ENCODE results near the gene CYB5A.

Gene CYB5A

DNA sequence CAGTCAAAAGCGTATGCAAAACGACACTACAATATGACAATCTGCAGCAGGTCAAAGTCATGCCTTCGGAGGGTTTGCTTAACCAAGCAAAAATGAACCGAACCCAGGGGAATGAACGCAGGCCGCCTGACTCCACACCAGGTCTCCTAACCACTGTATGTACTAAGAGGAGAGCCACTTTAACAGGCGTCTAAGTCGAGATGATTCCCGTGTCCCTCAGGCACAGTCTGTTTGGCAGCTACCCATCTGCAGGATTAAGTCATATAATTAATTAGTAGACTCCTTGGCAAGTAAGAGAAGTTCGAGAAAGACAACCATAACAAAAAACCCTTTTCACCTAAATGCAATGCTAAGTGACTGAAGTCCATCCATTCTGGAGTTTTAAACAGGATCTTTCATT, 15.2 kb downstream of the CYB5A start:
- no peak for DNase-seq (ENCODE audit: low spot score)

DNA sequence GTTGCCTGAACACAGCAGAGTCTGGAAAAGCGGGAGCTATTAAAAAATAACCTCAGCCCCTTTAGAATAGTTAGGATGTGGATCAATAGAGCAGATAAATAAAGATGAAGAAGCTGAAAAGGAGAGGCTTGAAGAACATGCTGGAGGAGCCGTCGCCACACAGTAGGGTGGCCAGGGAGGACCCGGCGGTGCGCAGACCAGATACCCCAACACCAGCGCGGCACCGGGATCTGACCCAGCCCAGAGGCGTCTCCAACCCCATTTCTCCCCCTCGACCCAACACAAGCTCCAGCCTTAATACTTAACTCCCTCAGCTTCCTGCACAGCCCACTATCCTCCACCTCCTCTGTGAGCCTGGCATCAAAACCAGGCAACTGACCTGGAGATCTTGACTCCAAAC, 16.0 kb downstream of the CYB5A start:
- DNase-seq (ENCODE audit: low spot score): no peak

DNA sequence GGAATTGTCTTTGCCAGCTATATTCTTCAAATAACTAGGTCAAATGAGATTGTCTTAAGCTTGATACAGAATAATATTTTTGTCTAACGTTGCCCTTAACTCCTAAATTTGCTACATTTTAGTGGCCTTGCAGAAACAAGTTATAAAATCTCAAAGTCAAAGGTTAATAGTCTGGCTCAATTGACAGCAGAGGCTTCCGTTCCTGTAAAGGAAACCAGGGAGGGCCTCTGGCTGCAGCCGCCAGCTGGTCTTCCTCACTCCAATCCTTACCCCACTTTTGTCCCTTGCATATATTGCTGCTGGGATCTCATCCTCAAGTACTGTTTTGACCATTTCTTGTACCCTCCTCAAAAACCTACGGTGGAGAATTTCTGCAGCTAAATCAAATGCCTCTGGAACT, 17.1 kb downstream of the CYB5A start:
- DNase-seq (ENCODE audit: low spot score): no peak

DNA sequence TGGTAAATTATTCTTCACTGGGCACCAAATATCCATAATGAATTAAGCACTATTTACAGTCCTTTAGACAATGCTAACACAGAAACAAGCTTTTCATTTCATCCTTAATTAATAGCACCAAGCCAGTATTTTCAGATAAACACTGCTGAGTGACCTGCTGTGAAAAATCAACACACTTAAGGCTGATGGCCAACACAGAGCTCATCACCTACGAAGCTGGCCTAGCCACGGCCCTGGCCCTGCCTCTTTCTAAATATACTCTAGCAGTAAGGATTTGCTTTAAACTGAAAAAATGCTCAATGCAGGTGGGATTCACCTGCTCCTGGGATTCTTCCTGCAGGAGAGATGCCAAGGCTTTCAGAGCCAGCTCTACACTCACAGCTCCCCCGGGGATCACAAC, 18.4 kb downstream of the CYB5A start:
- no peak for DNase-seq (ENCODE audit: low spot score)

DNA sequence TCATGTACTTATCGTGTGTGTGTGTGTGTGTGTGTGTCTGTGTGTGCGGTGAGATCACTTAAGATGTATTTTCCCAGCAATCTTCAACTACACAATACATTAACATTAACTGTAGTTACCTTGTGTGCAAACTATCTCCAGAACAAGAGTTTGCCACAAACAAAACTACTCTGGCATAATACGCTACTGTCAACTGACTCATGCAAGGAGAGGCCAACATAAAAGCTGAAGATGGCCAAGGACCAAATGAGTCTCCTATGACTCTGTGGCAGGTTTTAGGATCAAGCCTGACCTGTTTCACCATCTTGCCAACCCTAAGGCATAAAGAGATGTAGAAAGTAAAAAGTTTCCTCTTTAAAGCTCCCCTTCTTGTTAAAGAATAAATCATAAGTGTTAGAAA, 20.1 kb downstream of the CYB5A start:
- no peak for DNase-seq (ENCODE audit: low spot score)

DNA sequence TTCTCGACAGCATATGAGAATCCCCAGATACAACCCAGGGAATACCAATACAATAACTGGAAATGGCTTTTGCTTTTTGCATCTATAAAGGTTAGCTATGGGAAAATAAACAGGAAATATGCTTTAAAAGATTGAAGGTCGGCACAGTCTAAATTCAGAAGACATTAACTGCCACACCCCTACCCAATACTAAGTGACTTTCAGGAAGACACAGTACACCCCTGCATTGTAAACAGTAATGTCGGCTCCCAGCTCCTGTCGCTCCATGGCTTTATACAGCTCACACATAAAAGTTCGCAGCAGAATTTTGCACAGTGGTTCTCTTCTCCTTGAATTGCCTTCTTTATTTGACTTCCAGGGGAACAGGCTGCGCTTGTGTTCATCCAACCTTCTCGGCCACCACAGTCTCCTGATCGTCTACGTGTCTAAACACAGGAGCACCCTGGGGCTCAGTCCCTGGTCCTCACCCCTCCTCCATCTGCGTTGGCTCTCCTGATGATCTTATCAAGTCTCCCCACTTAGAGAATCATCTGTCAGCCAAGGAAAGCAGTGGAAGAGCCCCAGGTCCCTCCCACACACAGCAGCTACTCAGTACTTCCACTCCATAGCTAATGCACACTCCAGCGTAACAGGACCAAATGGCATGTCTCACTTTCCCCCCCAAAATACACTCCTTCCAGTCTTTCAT, 22.7 kb downstream of the CYB5A start:
- DNase-seq (ENCODE audit: low spot score): no peak

DNA sequence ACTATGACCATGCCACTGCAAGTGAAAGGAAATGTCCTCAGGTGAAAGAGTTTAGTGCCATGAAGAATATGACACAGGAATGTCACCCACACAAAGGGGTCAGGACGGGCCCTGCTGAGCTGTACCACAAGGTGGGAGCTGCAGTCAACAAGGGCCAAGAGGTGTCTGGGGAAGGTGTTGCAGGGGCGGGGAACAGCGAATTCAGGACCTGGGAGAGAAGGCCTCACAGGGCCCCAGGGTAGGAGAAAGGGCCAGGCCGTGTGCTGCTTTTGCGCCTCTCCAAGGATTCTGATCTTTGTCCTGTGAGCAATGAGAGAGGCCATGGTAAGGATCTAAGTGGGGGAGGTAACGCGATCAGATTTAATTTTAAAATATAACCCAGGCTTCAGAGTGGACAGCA, 23.6 kb downstream of the CYB5A start:
- DNase-seq (ENCODE audit: low spot score): no peak

DNA sequence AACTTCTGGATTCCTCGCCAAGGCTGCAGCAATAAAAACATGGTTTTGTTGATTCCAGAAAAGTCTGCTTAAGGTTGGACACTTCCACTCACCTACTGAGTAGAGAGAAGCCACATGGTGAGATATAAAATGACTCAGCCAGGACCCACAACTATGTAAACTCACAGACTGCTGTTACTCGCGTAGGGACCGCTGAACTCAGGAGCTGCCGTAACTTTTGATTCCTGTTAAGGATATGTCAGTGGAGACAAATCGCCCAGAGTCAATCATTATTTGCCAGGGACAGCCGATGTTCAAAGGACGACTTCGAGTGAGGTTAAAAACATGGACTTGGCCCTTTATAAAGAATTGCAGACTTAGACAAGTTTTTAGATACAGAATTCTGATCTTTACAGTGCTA, 25.6 kb downstream of the CYB5A start:
- DNase-seq (ENCODE audit: low spot score): no peak

DNA sequence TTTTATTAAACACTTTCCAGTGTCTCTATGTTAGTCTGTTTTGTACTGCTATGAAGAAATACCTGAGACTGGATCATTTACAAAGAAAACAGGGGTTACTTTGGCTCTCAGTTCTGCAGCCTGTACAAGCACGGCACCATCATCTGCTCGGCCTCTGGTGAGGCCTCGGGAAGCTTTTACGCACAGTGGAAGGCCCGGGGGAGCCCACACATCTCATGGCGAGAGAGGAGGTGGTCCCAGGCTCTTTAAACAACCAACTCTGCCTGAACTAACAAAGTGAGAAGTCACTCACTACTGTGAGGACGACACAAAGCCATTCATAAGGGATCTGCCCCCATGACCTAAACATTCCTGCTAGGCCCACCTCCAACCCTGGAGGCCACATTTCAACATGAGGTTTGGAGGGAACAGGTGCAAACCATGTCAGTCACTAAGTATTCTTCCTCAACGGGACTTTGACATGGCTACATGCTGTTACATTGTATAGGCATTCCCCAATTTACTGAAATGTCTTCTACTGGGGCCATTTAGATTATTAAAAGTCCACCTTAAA, 26.1 kb downstream of the CYB5A start:
- DNase-seq (ENCODE audit: low spot score): no peak

DNA sequence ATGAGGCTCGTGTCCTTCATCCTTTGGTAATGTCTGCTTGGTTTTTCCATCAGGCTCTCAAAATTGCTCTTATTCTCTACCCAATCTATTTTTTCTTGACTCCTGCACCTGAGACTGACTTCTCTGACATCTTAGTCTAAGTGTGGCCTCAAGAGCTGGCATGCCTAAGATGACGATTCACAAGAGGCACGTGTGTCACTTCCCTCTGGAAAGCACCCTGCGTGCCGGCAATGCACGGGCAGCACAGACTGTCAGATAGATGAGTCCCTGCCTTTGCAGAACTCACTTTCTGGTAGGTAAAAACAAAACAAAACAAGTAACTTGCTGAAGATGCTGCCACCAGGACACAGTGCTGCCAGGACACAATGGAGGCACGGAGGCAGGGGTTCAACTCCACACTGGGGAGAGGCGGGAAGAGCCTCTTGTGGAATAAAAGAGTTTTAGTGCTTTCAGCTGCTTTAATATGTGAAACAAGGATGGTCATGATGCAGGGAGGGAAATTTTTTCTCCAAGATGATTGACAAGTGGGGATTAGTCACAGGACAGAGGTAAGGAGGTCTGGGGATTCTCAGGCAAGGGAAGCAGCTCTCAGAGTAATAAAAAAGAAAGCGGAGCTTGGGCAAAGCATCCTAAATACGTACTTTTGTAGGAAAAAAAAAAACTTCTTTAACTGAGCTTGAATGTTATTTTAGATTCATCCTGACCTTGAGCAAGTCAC, 27.3 kb downstream of the CYB5A start:
- DNase-seq (ENCODE audit: low spot score): no peak

DNA sequence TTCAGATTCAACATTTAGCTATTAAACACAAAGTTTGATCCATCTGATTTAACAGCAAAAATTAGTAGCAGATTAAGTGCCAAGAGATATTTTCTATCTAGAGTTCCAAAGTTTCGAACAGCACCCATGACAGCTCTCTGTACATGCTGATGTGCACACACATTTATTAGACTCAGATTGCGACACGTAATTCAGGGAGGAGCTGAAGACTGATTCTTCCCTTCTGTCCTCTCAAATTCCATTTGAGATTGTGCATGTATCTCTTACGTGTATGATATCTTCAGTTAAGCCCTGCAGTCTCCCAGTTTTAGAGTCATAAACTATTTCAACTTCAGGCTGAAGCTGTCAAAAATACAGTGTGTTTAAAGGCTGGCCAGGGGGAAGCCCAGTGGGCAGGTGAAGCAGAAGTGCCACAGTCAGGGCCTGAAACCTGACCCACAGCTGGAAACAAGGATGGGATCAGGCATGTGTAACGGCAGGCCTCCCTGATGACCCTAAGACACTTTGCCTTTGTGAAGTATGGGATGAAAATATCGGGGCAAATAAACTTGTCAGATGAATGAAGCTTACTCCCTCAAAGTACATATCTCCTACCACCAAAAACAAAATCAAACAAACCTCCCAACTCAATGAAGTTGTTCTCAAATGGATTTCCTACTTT, 30.6 kb downstream of the CYB5A start:
- DNase-seq (ENCODE audit: low spot score): no peak

DNA sequence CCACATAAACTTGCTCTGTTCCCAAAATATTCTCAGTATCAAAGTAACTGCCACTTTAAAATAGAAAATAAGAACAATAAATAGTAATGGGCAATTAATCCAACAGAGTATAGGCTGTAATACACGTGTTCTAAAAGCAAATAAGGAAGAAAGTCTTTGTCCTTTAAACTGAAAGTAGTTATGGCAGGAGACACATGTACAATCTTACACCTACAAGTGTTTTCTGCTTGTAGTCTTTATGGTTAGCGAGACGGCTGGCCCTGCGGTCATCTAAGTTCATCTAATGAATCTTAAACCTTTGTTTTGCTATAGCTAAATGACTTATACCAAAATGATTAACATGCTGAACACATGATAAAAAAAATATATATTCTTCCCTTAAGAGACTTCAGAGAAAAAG, 32.4 kb downstream of the CYB5A start:
- DNase-seq (ENCODE audit: low spot score): no peak

DNA sequence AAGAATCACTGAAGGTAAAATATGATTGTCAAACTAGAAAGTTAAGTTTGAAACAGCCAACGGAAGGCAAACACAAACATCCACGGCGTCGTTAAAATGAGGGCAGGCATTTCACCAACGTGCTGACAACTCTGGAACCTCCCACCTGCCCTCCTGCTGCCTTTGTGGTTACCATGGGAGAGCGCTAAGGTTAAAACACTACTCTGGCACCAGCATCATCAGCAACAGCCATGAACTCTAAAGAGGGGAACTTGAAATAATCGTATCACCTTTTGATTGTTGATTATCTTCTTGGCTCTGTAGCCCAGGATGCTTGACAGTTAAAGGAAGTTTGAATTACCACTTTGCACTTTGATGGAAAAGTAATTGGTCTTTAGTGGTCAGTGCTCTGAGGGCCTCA, 34.7 kb downstream of the CYB5A start:
- no peak for DNase-seq (ENCODE audit: low spot score)

DNA sequence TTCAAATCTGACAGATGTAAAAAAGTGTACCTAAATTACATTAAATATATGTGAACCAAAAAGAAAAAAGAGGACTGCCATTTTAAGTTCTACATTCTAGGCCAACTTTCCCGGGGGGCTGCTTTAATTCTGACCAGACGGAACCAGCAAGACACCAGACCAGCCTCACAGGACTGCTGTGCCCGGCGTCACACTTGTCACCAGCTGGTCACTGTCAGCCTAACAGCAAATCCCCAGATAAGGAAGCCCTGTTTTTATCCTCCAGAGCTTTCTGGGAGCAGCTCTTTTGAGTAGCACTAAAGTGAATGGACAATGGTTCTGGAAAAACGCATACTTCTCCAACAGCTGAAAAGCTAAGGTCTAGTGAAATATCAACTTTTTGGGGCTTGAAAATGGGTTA, 35.6 kb downstream of the CYB5A start:
- DNase-seq (ENCODE audit: low spot score): no peak

DNA sequence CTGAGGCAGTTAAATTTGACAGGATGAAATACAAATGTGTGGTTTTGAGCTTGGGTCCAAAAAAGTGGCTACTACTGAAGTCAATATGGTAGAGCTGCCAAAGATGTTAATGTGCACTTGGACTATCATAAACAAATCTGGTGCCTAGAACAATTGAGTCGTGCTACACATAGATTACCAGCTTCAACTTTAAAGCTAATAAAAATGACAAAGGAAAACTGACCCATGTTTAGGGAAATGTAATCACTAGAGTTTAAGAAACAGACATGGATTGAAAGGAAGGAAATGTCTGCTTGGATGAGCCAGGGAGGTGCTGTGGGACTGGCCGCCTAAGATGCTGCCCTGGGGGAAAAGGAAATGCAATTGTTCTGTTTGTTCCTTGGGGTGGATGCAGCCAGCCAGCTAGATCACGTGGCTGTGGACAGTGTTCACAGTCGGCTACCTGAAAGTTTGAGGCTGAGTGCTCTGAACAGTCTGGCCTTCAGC, 36.6 kb downstream of the CYB5A start:
- no peak for DNase-seq (ENCODE audit: low spot score)

DNA sequence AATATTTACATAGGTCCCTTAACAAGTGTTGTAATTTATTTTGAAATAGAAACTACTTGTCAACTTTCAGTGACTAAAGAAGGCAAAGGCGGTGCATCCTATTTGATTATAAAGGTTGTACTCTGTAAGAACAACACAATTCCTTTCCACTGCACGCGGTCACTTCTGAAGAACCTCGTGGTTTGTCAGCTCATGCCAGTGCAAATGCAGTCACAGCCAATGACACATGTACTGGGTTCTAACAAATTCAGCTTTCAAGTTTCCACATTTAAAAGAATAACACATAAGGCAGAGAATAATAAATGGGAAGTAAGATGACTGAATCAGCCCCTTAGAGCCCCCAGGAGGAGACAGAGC, 39.7 kb downstream of the CYB5A start:
- DNase-seq (ENCODE audit: low spot score): no peak

DNA sequence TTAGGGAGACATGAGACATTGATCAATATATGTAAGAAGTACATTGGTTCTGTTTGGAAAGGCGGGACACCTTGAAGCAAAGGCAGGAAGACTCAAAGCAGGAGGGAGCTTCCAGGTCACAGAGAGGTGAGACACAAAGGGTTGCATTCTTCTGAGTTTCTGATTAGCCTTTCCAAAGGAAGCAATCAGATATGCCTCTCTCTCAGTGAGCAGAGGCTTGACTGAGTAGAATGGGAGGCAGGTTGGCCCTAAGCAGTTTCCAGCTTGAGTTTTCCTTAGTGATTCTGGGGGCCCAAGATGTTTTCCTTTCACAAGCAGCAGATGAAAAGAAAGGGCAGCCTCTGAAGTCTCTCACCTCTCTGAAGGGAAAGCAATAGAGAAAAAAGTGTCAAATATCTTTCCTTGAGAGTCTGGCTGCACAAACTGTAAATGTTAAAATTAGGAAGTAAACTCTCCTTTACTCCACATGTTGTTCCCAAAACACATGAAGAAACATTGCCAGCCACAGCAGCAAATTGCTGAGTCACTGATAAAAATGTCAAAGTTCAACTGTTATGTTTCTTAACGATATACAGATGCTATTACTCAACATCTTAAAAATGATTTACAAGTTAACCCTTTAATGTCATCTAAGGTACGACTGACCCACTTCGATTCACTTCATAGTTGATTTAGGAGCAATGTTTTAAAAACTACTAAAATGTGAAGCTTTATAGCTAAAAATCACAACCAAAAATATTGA, 40.3 kb downstream of the CYB5A start:
- DNase-seq (ENCODE audit: low spot score): no peak

DNA sequence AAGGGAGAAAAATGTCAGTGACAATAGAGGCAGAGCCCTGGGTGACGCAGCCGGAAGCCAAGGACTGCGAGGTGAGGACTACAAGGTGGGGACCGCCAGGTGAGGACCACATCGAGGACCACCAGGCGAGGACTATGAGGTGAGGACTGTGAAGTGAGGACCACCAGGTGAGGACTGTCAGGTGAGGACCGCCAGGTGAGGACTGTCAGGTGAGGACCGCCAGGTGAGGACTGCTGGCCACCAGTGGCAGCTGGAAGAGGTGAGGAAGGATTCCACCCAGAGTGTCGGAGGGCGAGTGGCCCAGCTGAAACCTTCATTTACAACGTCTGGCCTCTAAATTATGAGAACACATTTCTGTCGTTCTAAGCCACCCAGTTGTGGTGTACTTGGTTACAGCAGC, 41.6 kb downstream of the CYB5A start:
- no peak for DNase-seq (ENCODE audit: low spot score)

DNA sequence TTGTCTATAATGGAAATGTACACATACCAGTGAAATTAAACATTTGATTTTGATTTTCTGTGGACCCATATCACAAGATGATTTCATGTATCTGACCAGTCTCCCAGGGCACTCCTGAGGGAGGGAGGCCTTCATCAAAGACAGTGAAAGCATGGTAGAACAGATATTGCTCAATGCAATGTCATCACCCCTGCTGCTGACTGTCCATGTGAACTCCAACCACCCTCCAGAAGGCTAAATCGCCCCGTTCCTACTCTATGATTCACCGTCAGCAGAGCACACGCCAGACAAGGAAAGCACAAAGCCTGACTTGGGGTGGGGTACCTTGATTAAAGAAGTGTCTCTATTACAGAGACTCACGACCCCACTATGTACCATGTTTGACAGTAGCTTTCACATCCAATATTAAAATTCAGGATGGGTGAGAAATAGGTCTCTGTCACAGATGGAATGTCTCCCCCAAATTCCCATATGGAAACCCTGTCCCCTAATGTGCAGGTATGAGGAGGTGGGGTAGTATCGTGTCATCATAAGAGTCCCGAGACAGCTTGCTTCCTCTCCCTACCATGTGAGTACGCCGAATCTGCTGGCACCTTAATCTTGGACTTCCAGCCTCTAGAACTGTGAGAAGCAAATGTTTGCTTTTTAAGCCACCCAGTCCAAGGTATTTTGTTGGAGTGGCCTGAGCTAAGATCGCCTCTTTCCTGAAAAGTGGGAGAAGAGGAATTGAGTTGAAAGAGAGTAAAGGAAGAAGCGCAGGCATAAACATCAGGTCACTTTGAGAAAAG, 42.4 kb downstream of the CYB5A start:
- no peak for DNase-seq (ENCODE audit: low spot score)

DNA sequence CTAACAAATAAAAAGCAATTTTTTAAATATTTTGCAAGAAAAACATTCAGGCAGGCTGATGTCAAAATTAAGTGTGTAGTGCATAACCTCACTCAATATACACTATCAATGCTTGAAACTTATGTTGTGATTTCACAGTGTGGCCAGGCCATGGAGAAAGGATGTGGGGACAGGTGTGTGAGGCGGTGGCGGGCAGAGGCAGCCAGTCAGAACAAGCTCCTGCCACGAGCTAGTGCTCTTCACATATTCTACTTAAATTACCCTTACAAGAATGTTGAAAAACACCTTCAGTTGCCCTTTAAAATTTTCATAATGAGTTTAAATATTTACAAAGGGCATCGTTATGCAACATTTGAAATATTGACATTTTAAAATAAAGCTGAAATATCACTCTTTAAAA, 43.2 kb downstream of the CYB5A start:
- DNase-seq (ENCODE audit: low spot score): no peak

DNA sequence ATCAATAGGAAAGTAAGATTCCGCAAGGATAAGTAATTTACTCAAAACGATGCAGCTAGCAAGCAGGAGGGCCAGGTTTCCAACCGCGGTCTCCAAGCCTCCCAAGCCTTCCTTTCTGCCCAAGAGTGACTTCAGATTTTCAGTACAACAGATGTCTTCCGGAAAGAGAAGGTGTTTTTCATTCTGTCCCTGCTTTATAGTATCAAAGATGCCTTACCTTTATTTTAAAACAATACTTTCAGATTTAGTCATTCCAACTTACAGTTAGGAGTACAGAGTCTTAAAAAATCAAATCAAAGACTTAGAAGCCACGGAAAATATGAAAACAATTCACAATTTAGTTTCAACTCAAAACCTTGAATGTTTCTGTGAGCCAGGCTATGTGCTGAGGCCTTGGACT, 43.6 kb downstream of the CYB5A start:
- DNase-seq (ENCODE audit: low spot score): no peak

DNA sequence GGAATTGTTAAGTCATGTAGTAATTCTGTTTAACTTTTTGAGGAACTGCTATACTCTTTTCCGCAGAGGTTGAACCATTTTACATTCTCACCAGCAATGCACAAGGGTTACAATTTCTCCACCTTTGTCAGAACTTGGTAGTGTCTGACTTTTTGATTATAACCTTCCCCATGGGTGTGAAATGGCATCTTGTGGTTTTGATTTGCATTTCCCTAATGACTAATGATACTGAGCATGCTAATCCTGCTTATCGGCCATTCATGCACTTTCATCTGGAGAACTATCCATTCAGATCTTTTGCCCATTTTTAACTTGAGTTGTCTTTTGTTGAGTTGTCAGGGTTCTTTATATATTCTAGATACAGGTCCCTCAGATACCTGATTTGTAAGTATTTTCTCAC, 47.2 kb downstream of the CYB5A start:
- DNase-seq (ENCODE audit: low spot score): no peak

Data from ecto neural progenitor cell (in vitro differentiated cells).